Left colon (tissue), 2 donors: ENCODE data around the gene DDO. TPM values are rescaled to one million over a fixed set of nuclear protein-coding genes. Genes with fewer than 3 reads are reported as not detected.
A peak's percentile ranks its signal among the peaks of the same experiment; 100 is the strongest.

Experiments used
- ATAC-seq: fragments of 200-7000 bp; cut with Tn5 transposase; one replicate; pipeline ENCODE4 v1.9.1; 2020; ENCODE audit warnings: mild to moderate bottlenecking, moderate library complexity
- DNase-seq, 2 donors: peaks; one replicate each; pipeline ENCODE4 v3.0.0-alpha.2; 2020
- intact Hi-C, 2 donors: fragments of 100-400 bp; cut with DNase I in 1 of 2; cut with micrococcal nuclease in 1 of 2; formaldehyde crosslinking; loops; one replicate each; pipeline versions ENCODE4 v1.11.2 to v1.14.0; 2022; cut with DNase I, micrococcal nuclease
- total RNA-seq, 2 donors: library from RNA; stranded (reverse); fragmentation: NEBNext Ultra II Directional; extraction: Animal tissue kit (Norgen Biotek cat#: 25700); gene quantifications; one replicate each; pipeline ENCODE4 v1.2.1, GENCODE V29; 2021
- donor health status: DM: no; HTN: no; CAD: no.
- donor health status: DM: yes; HTN: yes; CAD: no.

The DDO gene
- total RNA-seq, 2 donors from 2014 or later = 2.0 to 3.5 TPM

DNA sequence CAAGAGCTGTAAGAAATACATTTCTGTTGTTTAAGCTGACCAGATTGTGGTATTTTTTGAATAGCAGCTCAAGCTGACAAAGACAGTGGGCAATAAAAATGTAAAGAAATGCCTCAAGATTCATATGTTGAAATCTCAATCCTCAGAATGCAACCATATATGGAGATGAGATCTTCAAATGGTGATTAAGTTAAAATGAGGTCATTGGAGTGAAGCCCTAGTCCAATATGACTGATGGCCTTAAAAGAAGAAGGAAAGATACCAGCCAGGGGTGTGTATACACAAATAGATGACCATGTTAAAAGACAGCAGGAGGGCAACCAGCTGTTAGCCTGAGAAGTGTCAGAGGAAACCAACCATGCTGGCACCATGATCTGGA lies 7.1 kb upstream of the DDO start:
- intact Hi-C loops = no loop called here
- DNase-seq (no peak), ATAC-seq (no peak)

DNA sequence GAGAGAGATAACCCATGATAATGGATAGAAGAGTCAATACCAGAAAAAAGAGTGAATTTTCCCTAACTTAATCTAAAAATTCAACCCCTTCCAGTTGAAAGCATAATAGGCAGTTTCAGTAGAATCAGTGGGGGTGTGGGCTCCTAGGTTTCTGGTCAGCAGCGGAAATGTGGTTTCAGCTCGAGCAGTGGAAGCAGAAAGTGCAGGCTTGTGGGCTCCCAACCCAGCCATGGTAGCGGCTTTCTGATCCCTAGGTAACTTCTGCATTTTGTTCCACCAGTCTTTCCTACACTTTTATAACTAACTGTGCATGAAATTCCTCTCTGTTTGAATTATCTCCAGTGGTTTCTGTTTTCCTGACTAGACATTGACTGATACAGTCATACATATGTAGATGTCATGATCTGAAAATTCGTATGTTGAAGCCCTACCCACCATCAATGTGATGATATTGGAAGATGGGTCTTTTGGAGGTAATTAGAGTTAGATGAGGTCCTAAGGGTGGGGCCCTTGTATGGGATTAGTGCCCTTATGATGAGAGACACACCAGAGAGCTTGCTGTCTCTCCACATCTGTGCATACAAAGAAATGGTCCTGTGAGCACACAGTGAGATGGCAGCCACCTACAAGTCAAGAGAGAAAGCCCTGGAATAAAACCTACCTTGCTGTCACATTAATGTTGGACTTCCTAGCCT lies 6.5 kb upstream of the DDO start:
- DNase-seq (no peak), ATAC-seq (no peak)
- intact Hi-C loops = no loop called here

DNA sequence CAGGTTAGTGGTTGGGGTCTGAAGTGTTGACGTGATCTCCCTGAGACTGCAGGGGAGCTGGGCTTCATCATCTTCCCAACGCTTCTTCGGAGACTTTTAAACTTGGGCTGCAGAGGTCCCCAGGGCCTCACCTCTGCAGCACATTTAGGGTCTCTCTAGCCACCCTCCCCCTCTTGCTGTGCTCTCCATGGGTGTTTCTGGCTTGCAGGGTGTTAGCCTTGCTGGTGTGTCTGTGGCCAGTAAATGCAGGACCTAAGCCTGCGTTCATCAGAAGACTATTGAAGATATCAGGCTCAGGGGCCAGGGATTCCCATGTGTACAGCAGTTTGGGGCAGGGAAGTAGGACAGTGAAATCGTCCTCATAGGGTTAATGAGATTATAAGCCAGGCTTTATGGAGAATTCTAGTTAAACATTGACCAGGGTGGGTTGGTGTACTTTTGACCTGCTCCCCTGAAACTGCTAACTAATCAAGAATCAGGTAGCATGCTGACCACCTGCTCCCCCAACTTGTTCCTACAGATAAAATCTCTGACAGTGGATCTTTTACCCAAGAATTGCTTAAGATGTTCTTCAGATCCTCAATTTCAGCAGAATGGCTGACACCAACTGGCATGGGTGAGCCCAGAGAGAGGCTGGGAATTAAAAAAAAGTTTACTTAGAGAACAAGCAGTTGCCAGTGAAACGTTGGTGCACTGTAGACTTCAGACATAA lies 3.8 kb upstream of the DDO start:
- intact Hi-C loops = no loop called here
- ATAC-seq = peak; percentile 73
- no peak for DNase-seq

DNA sequence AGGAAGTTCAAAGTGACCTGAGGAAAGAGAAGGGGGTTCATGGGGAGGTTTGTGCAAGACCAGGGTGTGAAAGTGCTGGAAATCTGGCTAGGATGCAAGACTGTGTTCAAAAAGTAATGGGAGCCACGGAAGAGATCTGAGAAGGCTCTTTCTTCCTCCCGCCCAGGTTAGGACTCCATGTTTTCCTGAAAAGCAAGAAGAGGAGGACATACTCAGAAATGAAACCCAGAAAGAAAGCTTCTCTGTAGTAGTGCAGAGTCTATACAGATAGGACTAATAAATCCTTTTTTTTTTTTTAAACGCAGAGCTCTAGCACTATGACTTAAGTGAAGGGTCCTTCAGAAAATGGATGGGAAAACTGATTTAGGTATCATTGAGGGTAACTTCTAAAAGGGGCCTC lies 3.2 kb upstream of the DDO start:
- DNase-seq (no peak), ATAC-seq (no peak)
- intact Hi-C loops = no loop called here

DNA sequence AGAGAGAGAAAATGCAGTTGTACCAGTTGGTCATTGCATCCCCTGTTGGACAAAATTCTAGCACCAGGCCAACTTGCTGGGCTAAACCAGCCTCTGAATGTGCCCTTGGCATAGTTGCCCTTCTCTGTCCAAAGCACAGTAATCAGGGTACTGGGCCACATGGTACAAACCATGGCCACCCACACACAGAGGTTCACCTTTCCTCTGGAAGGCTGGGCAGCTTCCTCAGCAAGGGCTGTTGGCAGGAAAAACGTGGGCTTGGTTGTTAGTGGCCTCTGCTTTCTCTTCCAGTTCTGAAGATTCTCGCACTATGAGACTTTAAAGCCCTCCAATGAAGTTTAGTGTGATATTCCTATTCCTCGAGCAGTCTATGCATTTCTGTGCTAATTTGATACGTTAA lies 706 bp downstream of the DDO start:
- intact Hi-C loops = no loop called here
- ATAC-seq (no peak), DNase-seq (no peak)

DNA sequence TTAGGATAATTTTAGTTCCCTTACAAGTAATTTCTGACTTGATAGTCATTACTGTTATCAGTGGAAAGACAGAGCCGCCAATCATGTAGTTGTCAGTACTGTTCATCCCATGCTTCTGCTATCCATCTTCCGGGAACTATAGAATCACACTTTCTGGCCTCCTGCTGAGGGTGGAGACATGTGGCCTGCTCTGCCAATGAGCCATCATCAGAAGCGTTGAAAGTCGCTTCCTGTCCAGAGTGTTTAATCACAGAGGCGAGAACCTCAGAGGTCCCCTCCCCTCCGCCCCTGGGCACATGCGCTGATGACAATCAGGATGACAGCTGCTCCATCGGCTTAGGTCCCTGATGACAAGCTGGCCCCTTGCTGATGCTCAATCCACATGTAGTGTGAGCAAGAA lies 3.0 kb downstream of the DDO start:
- DNase-seq (no peak), ATAC-seq (no peak)
- intact Hi-C loops = no loop called here

DNA sequence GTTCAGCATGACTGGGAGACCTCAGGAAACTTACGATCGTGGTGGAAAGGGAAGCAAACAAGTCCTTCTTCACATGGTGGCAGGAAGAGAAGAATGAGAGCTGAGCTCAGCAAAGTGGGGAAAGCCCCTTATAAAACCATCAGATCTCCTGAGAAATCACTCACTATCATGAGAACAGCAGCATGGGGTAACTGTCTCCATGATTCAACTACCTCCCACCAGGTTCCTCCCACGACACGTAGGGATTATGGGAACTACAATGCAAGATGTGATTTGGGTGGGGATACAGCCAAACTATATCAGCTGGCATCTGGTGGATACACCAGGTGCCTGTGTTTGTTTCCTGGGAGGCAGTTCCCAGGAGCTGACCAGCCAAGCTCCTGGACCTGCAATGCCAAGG lies 4.9 kb downstream of the DDO start:
- ATAC-seq = no peak
- no peak for DNase-seq
- intact Hi-C loops = no loop called here

DNA sequence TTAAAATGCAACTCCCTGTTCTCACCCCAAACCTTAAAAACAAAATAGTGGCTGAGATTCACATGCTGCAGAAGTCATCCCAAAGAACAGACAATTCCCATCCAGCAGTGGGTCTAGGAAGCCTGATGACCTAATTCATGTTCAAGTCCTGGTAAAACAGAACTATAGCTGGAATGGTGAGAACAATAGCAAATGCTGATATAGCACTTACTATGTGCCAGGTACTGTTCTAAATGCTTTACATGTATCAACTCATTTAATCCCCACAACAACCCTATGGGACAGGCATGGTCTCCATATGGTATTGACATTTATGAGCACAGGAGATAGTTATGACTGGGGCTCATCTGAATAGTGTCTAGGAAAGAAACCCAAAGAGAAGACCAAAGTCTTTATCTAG lies 5.6 kb downstream of the DDO start:
- no peak for ATAC-seq
- intact Hi-C loops = no loop called here

DNA sequence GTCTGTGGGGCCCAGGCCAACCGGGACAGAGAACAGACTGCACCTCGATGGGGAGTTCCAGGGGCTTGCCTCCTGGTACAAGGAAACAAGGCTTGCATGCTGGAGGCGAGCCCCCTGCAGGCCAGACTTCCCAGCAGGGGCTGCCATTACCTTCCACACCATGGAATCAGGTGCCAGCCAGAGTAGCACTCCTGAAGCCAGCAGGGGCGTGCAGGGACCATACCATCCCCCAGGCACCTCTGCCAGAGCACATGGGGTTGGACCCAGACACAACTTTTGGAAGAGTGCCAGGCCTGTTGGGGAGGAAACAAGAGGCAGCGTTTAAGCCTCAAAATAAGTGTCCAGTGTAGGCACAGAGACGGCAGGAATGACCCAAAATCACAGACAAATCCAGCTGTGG lies 6.5 kb downstream of the DDO start:
- intact Hi-C loops = no loop called here
- DNase-seq (no peak), ATAC-seq (no peak)

More for the DNA sequence above, 5.6 kb downstream of the DDO start:
- DNase-seq = no peak

DNA sequence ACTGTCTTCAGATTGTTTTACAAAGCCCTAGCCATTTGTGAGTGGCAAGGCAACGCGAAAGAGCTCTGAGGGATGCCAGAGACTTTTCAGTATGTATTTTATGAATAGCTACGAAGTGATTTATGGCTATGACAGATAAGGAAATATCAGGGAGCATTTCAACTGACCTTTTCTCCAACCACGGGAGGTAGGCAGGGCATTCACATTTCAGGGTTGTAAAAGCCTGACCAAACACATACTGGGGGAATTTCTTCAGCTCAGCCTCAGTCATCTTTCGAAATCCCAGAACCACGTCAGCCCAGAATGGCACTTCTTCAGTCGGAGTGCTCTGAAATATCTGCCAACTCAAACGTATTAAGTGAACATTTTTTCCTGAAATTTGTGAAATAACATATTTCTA lies 10.8 kb downstream of the DDO start:
- intact Hi-C loops = no loop called here
- no peak for DNase-seq
- peak; percentile 40 for ATAC-seq

DNA sequence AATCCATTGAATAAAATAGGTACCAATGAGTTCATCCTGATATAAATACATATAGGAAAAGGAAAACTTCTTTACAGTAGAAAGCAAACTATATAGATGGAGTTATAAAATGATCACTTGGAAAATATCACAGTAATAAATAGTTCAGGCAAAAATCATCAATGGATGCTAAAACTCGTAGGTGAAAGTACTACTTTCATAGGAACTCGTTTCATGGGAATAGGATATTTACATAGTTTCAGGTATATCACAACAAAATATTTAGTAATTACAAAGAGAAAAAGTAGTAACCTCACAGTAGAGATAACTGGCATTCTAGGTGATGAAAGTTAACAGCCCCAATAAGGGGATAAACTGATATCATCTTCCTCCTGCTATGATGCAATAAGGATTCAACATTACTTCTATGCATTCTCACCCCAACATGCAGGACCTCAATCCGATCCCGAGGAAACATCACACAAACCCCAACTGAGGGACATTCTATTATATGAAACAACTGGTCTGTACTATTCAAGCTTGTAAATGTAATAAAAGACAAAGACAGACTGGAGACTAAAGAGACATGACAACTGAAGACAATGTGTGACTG lies 13.7 kb downstream of the DDO start:
- intact Hi-C loops = no loop called here
- no peak for ATAC-seq
- DNase-seq = no peak

DNA sequence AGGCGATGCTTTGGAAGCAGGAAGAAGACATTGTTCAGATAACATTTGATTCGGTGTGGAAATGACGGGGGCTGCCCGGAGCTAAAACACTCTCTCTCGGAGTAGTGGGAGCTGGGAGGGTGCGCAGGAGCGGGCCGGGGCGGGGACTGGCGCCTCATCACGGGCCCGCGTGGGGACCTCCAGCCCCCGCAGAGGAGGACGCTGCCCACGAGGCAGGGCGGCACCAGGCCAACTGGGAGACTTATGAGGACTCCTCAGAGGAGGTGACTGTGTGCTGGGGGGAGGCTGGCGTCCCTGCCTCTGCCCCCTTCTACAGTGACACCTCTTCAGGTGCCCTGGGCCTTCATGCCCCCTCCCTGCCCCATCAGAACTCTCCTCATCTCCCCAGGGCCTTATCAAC lies 15.2 kb downstream of the DDO start:
- ATAC-seq = no peak
- no peak for DNase-seq
- intact Hi-C loops = no loop called here

DNA sequence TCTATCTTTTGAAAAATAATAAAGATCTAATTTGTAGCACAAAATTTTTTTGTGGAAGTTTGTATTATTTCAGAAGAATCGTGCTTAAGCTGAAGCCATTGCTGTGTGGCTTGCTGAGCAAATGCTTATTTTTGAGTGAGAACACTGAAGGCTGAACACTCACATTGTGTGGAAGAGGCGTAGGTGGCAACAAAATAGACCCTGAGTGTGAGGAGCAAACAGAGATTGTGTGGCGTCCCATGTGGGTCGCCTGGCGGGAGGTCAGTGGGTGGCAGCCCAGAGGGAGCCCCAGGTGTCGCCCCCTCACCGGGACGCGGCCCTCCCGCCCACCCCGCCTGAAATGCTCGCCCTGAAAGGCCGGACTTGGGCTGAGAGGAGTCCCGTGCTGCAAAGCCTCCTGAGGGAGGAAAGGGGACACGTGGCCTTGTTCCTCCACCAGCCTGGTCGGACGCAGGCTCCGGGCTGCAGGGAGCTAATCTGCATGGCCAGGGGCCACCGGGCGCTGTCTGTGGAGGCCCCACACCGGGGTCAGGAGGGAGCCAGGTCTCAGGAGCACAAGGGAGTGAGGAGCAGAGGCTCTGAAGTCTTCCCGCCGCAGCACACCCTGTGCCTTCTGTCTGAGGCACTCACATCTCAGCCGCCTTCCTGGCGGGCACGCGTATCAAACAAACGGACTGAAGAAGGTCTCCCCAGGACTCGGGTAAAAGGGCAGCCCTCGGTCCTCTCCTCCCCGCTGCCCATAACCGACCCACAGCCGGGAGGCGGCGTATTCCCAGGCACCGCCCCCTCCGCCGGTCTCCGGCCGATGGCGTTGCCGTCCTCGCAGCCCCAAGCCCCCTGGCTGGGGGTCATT lies 15.9 kb downstream of the DDO start:
- no peak for ATAC-seq
- intact Hi-C loops = loop anchor here in 1 of 2 donors (10.0 kb wide), 1 partner anchor 695 kb away; no protein-coding TSS in a partner anchor
- DNase-seq = no peak

DNA sequence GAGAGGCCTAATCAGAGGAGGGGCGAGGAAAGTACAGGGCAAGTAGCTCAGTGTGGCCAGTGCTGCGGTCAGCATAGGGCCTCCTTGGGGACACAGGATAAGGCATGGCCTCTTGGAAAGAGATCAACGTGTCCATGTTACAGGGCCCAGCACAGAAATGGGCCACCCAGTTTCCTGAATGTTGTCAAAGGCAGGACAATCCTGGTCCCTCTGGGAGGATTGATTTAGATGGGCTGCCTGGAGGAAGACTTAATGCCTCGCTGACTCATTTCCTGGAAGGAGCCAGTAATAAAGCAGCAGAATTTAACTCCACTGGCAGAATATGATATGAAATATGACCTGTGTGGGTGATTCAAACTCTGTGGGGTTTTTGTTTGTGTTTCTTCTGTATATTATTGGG lies 16.6 kb downstream of the DDO start:
- intact Hi-C loops = loop anchor here in 1 of 2 donors (10.0 kb wide), 1 partner anchor 694 kb away; no protein-coding TSS in a partner anchor
- DNase-seq = no peak
- ATAC-seq = no peak

DNA sequence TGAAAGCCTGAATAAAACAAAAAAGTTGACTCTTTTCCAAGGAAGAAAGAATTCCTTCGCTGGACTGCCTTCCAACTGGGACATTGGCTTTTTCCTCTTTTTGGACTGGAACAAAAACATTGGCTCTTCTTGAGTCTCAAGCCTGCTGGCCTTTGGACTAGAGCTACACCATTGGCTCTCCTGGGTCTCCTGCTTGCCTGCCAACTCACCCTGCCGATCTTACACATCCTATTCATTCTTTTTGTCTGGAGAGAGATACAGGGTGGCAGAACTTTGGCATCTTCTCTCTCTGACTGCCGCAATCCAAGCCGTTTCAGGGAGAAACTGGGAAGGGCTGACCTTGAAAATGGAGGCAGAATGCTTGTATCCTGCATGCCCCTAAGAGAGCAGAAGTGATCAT lies 20.2 kb downstream of the DDO start:
- ATAC-seq (no peak), DNase-seq (no peak)
- intact Hi-C loops = loop anchor here in 1 of 2 donors (10.0 kb wide), 1 partner anchor 690 kb away; no protein-coding TSS in a partner anchor

DNA sequence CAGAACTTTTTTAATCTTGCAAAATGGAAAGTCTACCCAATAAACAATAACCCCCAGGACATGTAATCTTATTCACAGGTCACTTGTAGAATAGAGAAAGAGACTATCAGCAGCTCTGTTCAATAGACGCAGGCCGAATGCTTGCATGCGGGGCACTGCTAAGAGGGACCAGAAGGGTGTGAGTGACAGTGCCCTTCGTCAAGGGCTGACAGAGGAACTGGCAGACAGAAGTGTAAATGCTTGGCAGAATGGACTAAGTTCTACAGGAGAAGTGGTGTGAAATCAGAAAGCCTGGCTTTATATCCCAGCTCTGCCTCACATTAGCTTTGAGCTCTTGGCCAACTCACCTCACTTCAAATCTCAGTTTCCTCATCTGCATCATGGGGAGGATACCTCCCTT lies 21.0 kb downstream of the DDO start:
- intact Hi-C loops = loop anchor here in 1 of 2 donors (5.0 to 10.0 kb wide), 2 partner anchors 217 to 690 kb away; partner anchors contain the start of gene WASF1
- ATAC-seq (no peak), DNase-seq (no peak)

DNA sequence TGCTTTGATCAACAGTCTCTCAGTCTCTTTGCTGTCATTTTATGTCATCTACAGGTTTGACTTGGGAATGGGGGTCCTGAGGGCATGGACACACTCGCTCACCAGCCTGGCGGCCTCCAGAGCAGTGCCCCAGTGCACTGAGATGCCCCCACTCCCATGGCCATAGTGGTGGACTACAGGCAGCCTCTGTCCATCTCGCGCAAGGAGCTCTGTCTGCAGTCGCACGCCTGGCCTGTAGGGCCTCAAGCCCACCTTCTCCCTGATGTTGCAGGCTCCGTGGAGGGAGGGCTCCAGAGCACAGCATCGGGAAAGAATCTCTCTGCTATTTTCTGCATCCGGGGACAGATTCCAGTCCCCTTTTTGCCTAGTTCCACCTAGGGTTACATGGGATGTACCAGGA lies 22.6 kb downstream of the DDO start:
- no peak for ATAC-seq
- no peak for DNase-seq
- intact Hi-C loops = loop anchor here in 1 of 2 donors (5.0 to 10.0 kb wide), 2 partner anchors 215 to 688 kb away; partner anchors contain the start of gene WASF1

DNA sequence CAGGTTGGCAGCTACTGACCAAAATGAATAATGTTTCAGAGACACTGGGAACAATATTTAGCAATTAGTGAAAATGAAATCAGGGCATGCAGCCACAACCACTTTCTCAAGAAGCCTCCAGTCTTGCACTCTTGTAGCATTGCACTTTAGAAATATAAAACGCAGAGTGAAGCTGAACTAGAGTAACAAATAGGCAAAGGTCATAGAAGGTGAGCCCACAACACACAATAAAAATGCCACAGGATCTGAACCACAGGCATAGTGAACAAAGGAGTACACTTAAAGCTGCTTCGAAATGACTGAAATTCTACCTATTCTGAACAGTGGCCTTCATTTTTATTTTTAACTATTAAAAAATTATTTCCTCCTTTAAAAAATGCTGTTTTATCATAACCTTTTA lies 25.0 kb downstream of the DDO start:
- DNase-seq (no peak), ATAC-seq (no peak)
- intact Hi-C loops = loop anchor here in 1 of 2 donors (5.0 to 10.0 kb wide), 2 partner anchors 213 to 686 kb away; partner anchors contain the start of gene WASF1
